ENCODE results near the gene CHD2.

The CHD2 gene

GRCh38 chr15:92944946-92945521 lies 44.9 kb downstream of the CHD2 start:
- Histone ChIP-seq H3K14ac (ENCODE audit: low read length) (no peak overlapping the region), H4K8ac (ENCODE audit: low read depth, low read length) (no peak overlapping the region), H4K12ac (ENCODE audit: low read depth, low read length) (no peak overlapping the region), H3K23ac (ENCODE audit: low read length) (no peak overlapping the region), H3K4me2 (ENCODE audit: low read length) (no peak overlapping the region), H3K79me2 (ENCODE audit: control insufficient read depth, insufficient read depth, low read length, poor library complexity) (no peaks in the 10 kb centered on the region), H2BK5ac (ENCODE audit: low read depth, low read length, poor library complexity) (no peak overlapping the region), H2AK5ac (ENCODE audit: low read length) (no peak overlapping the region), H3K36me3 (ENCODE audit: control insufficient read depth in 1 of 2, insufficient read depth in 2 of 2, low read length in 2 of 2) (peaks cover 24 to 44% of the 10 kb centered on the region in 2 experiments), H3K27ac (ENCODE audit: low read depth, low read length) (peak overlapping the region; percentile 1), H3K9me3 (ENCODE audit: insufficient read depth, low read depth, low read length) (peaks cover 3% of the 10 kb centered on the region), H3K79me1 (ENCODE audit: low read length) (no peaks in the 10 kb centered on the region), H3K4me3 (ENCODE audit: low read depth, low read length) (no peak overlapping the region), H4K91ac (ENCODE audit: low read depth, low read length) (no peak overlapping the region), H3K4ac (ENCODE audit: low read depth, low read length) (no peak overlapping the region), H2AFZ (ENCODE audit: insufficient read depth, low read length, poor library complexity) (no peak overlapping the region), H2BK12ac (ENCODE audit: low read length) (no peak overlapping the region), H3K9ac (ENCODE audit: low read length) (no peak overlapping the region), H2BK120ac (ENCODE audit: insufficient read depth, low read length, poor library complexity) (no peak overlapping the region), H3K4me1 (ENCODE audit: control insufficient read depth in 1 of 2, insufficient read depth in 2 of 2, low read length in 2 of 2) (peaks cover 0 to 2% of the 10 kb centered on the region in 2 experiments), H3K18ac (ENCODE audit: low read length) (no peak overlapping the region), H3K27me3 (ENCODE audit: insufficient read depth, low read length) (no peaks in the 10 kb centered on the region)
- WGBS (ENCODE audit: extremely low coverage, insufficient coverage, insufficient read length), result no CpG with 5 or more reads among the region's 8 CpGs
- DNase-seq, result peak in 1 of 2 donors; percentile 24

- no peak overlapping the region for H2BK5ac ChIP-seq (ENCODE audit: low read depth, low read length, poor library complexity)
- no peak overlapping the region for H2AFZ ChIP-seq (ENCODE audit: insufficient read depth, low read length, poor library complexity)
- no peak overlapping the region for H3K4me3 ChIP-seq (ENCODE audit: low read depth, low read length)
- no peaks in the 10 kb centered on the region for H3K79me1 ChIP-seq (ENCODE audit: low read length)
- H3K79me2 ChIP-seq (ENCODE audit: control insufficient read depth, insufficient read depth, low read length, poor library complexity), result no peaks in the 10 kb centered on the region
- no peak overlapping the region for H3K27ac ChIP-seq (ENCODE audit: low read depth, low read length)
- H3K27me3 ChIP-seq (ENCODE audit: insufficient read depth, low read length), result no peaks in the 10 kb centered on the region
- peaks cover 0 to 2% of the 10 kb centered on the region in 2 experiments for H3K4me1 ChIP-seq (ENCODE audit: control insufficient read depth in 1 of 2, insufficient read depth in 2 of 2, low read length in 2 of 2)
- H3K18ac ChIP-seq (ENCODE audit: low read length), result no peak overlapping the region
- H4K91ac ChIP-seq (ENCODE audit: low read depth, low read length), result no peak overlapping the region
- H4K12ac ChIP-seq (ENCODE audit: low read depth, low read length), result no peak overlapping the region
- no peak overlapping the region for H2AK5ac ChIP-seq (ENCODE audit: low read length)
- H4K8ac ChIP-seq (ENCODE audit: low read depth, low read length), result no peak overlapping the region
- H3K4ac ChIP-seq (ENCODE audit: low read depth, low read length), result no peak overlapping the region
- peaks cover 26 to 45% of the 10 kb centered on the region in 2 experiments for H3K36me3 ChIP-seq (ENCODE audit: control insufficient read depth in 1 of 2, insufficient read depth in 2 of 2, low read length in 2 of 2)
- H2BK120ac ChIP-seq (ENCODE audit: insufficient read depth, low read length, poor library complexity), result no peak overlapping the region
- H3K4me2 ChIP-seq (ENCODE audit: low read length), result no peak overlapping the region
- DNase-seq, result no peak
- no peak overlapping the region for H3K9ac ChIP-seq (ENCODE audit: low read length)
- no CpG with 5 or more reads among the region's 5 CpGs for WGBS (ENCODE audit: extremely low coverage, insufficient coverage, insufficient read length)
- no peak overlapping the region for H3K23ac ChIP-seq (ENCODE audit: low read length)
- H2BK12ac ChIP-seq (ENCODE audit: low read length), result no peak overlapping the region
- H3K14ac ChIP-seq (ENCODE audit: low read length), result no peak overlapping the region
- peaks cover 3% of the 10 kb centered on the region for H3K9me3 ChIP-seq (ENCODE audit: insufficient read depth, low read depth, low read length)
These were observed 47.1 kb downstream of the CHD2 start for GRCh38 chr15:92947071-92947730.

- no peak for DNase-seq
- no peaks in the 10 kb centered on the region for H3K4me1 ChIP-seq (ENCODE audit: control insufficient read depth in 1 of 2, insufficient read depth in 2 of 2, low read length in 2 of 2)
- no peak overlapping the region for H3K4ac ChIP-seq (ENCODE audit: low read depth, low read length)
- H2BK12ac ChIP-seq (ENCODE audit: low read length), result no peak overlapping the region
- no peaks in the 10 kb centered on the region for H3K79me2 ChIP-seq (ENCODE audit: control insufficient read depth, insufficient read depth, low read length, poor library complexity)
- no peak overlapping the region for H3K23ac ChIP-seq (ENCODE audit: low read length)
- no peak overlapping the region for H2AK5ac ChIP-seq (ENCODE audit: low read length)
- H3K79me1 ChIP-seq (ENCODE audit: low read length), result no peaks in the 10 kb centered on the region
- no peak overlapping the region for H3K18ac ChIP-seq (ENCODE audit: low read length)
- H4K12ac ChIP-seq (ENCODE audit: low read depth, low read length), result no peak overlapping the region
- H3K4me3 ChIP-seq (ENCODE audit: low read depth, low read length), result no peak overlapping the region
- H3K9ac ChIP-seq (ENCODE audit: low read length), result no peak overlapping the region
- no peaks in the 10 kb centered on the region for H3K27me3 ChIP-seq (ENCODE audit: insufficient read depth, low read length)
- no peak overlapping the region for H4K8ac ChIP-seq (ENCODE audit: low read depth, low read length)
- WGBS (ENCODE audit: extremely low coverage, insufficient coverage, insufficient read length), result no CpG with 5 or more reads among the region's 10 CpGs
- H3K9me3 ChIP-seq (ENCODE audit: insufficient read depth, low read depth, low read length), result peaks cover 3% of the 10 kb centered on the region
- no peak overlapping the region for H3K4me2 ChIP-seq (ENCODE audit: low read length)
- peaks cover 33 to 60% of the 10 kb centered on the region in 2 experiments for H3K36me3 ChIP-seq (ENCODE audit: control insufficient read depth in 1 of 2, insufficient read depth in 2 of 2, low read length in 2 of 2)
- peak overlapping the region; percentile 12 for H2BK5ac ChIP-seq (ENCODE audit: low read depth, low read length, poor library complexity)
- peak overlapping the region; percentile 4 for H4K91ac ChIP-seq (ENCODE audit: low read depth, low read length)
- H3K14ac ChIP-seq (ENCODE audit: low read length), result no peak overlapping the region
- no peak overlapping the region for H2AFZ ChIP-seq (ENCODE audit: insufficient read depth, low read length, poor library complexity)
- peak overlapping the region; percentile 33 for H3K27ac ChIP-seq (ENCODE audit: low read depth, low read length)
- no peak overlapping the region for H2BK120ac ChIP-seq (ENCODE audit: insufficient read depth, low read length, poor library complexity)
These were observed 49.6 kb downstream of the CHD2 start for GRCh38 chr15:92949604-92950249.

- DNase-seq, result no peak
- Histone ChIP-seq H3K36me3 (ENCODE audit: control insufficient read depth in 1 of 2, insufficient read depth in 2 of 2, low read length in 2 of 2) (peaks cover 24 to 54% of the 10 kb centered on the region in 2 experiments), H3K79me2 (ENCODE audit: control insufficient read depth, insufficient read depth, low read length, poor library complexity) (no peaks in the 10 kb centered on the region), H3K9me3 (ENCODE audit: insufficient read depth, low read depth, low read length) (peaks cover 3% of the 10 kb centered on the region), H2AFZ (ENCODE audit: insufficient read depth, low read length, poor library complexity) (no peak overlapping the region), H3K4me2 (ENCODE audit: low read length) (no peak overlapping the region), H4K12ac (ENCODE audit: low read depth, low read length) (no peak overlapping the region), H2BK5ac (ENCODE audit: low read depth, low read length, poor library complexity) (no peak overlapping the region), H4K91ac (ENCODE audit: low read depth, low read length) (no peak overlapping the region), H3K18ac (ENCODE audit: low read length) (peak overlapping the region; percentile 86), H3K4me3 (ENCODE audit: low read depth, low read length) (no peak overlapping the region), H4K8ac (ENCODE audit: low read depth, low read length) (no peak overlapping the region), H3K4ac (ENCODE audit: low read depth, low read length) (no peak overlapping the region), H3K27me3 (ENCODE audit: insufficient read depth, low read length) (no peaks in the 10 kb centered on the region), H3K27ac (ENCODE audit: low read depth, low read length) (no peak overlapping the region), H2BK12ac (ENCODE audit: low read length) (no peak overlapping the region), H2BK120ac (ENCODE audit: insufficient read depth, low read length, poor library complexity) (no peak overlapping the region), H2AK5ac (ENCODE audit: low read length) (no peak overlapping the region), H3K23ac (ENCODE audit: low read length) (no peak overlapping the region), H3K9ac (ENCODE audit: low read length) (no peak overlapping the region), H3K4me1 (ENCODE audit: control insufficient read depth in 1 of 2, insufficient read depth in 2 of 2, low read length in 2 of 2) (no peaks in the 10 kb centered on the region), H3K14ac (ENCODE audit: low read length) (no peak overlapping the region), H3K79me1 (ENCODE audit: low read length) (no peaks in the 10 kb centered on the region)
- no CpG with 5 or more reads among the region's 2 CpGs for WGBS (ENCODE audit: extremely low coverage, insufficient coverage, insufficient read length)
These were observed 51.8 kb downstream of the CHD2 start for GRCh38 chr15:92951800-92952457.

Data from trophoblast cell (in vitro differentiated cells and primary cell).